ENCODE results near the gene CBARP.

DNA sequence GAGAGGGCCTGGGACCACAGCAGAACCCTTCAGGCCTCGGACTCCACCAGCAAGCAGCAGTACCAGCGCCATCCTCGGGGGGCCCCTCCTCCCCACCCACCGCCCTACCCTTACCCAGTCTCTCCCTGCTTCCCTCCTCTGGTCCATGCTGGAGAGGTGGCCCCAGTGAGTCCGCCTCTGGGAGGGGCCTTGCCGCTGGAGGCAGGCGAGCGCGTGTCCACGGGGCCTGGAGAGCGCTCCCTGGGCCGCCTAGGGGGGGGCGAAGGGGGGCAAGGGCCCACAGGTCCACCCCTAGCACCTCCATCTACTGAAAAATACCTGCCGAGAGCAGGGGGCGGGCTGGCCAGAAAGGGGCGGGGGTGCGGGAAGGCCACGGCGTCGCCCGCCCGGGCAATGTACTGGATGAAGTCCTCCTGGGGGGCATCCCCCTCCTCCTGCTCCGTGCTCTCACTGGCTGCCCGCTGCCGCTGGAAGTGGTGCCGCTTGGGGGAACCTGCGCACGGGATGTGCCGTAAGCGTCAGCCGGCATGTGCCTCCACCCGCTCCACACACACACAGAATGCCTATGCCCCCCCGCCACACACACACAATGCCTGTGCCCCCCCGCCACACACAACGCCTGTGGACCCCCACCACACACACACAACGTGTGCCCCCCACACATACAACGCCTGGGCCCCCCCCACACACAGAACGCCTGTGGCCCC, 6.9 kb downstream of the CBARP start:
- TF ChIP-seq, protein P1, sequence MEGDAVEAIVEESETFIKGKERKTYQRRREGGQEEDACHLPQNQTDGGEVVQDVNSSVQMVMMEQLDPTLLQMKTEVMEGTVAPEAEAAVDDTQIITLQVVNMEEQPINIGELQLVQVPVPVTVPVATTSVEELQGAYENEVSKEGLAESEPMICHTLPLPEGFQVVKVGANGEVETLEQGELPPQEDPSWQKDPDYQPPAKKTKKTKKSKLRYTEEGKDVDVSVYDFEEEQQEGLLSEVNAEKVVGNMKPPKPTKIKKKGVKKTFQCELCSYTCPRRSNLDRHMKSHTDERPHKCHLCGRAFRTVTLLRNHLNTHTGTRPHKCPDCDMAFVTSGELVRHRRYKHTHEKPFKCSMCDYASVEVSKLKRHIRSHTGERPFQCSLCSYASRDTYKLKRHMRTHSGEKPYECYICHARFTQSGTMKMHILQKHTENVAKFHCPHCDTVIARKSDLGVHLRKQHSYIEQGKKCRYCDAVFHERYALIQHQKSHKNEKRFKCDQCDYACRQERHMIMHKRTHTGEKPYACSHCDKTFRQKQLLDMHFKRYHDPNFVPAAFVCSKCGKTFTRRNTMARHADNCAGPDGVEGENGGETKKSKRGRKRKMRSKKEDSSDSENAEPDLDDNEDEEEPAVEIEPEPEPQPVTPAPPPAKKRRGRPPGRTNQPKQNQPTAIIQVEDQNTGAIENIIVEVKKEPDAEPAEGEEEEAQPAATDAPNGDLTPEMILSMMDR (conservative IDR thresholded peaks at IDR 0.05 in 1 of 2, IDR thresholded peaks at IDR 0.05 in 1 of 2; ENCODE audit: extremely low read depth in 1 of 2, insufficient read depth in 1 of 2, low read depth in 1 of 2, low read length in 2 of 2) = no peak
- TF ChIP-seq EZH2 (IDR thresholded peaks at IDR 0.05; ENCODE audit: borderline replicate concordance, low read length) = no peak

All from mammary epithelial cell (primary cell).